GM23338 (cell line): ENCODE data around the gene SPATS2. TPM values are rescaled to one million over a fixed set of nuclear protein-coding genes. Genes with fewer than 3 reads are reported as not detected.

Source experiments
- ATAC-seq: fragments of 200-7000 bp; cut with Tn5 transposase; 3 replicates; pipeline ENCODE4 v1.9.1; 2020
- DNase-seq: peaks from one replicate; pipeline ENCODE4 v3.0.0-alpha.2; 2015; ENCODE audit warnings: low spot score
- H2AFZ ChIP-seq: fragments of 200-600 bp; sonication (generic); 2 replicates; pipeline ENCODE4 v1.8.0; 2016; ENCODE audit warnings: antibody characterized with exemption, mild to moderate bottlenecking, moderate library complexity
- H3F3A ChIP-seq: fragments of 200-600 bp; sonication (generic); replicated peaks from 2 replicates; pipeline ENCODE4 v1.8.0; 2017; ENCODE audit warnings: antibody characterized with exemption, mixed run types, low read depth
- H3K27ac ChIP-seq: fragments of 200-600 bp; sonication (generic); 2 replicates; pipeline ENCODE4 v1.6.1; 2016; ENCODE audit warnings: low read depth
- H3K27me3 ChIP-seq: fragments of 200-600 bp; sonication (generic); 2 replicates; pipeline ENCODE4 v1.8.0; 2016; ENCODE audit warnings: mild to moderate bottlenecking, mixed run types, moderate library complexity; ENCODE audit not compliant: insufficient read depth
- H3K36me3 ChIP-seq: fragments of 200-600 bp; sonication (generic); 2 replicates; pipeline ENCODE4 v1.8.0; 2016; ENCODE audit warnings: mild to moderate bottlenecking; ENCODE audit not compliant: insufficient read depth
- H3K4me1 ChIP-seq: fragments of 200-600 bp; sonication (generic); 2 replicates; pipeline ENCODE4 v1.8.0; 2016; ENCODE audit warnings: mild to moderate bottlenecking, moderate library complexity; ENCODE audit not compliant: insufficient read depth
- H3K4me2 ChIP-seq: fragments of 200-600 bp; sonication (generic); 2 replicates; pipeline ENCODE4 v1.7.1; 2017; ENCODE audit warnings: mixed run types
- H3K4me3 ChIP-seq: fragments of 200-600 bp; sonication (generic); 2 replicates; pipeline ENCODE4 v1.6.1; 2016; ENCODE audit warnings: mixed run types
- H3K79me2 ChIP-seq: fragments of 200-600 bp; sonication (generic); replicated peaks from 2 replicates; pipeline ENCODE4 v1.8.0; 2017; ENCODE audit warnings: mild to moderate bottlenecking; ENCODE audit not compliant: insufficient read depth
- H3K9me2 ChIP-seq: fragments of 200-600 bp; sonication (generic); 2 replicates; pipeline ENCODE4 v1.8.0; 2017; ENCODE audit not compliant: insufficient read depth
- H4K20me1 ChIP-seq: fragments of 200-600 bp; sonication (generic); replicated peaks from 2 replicates; pipeline ENCODE4 v1.8.0; 2017; ENCODE audit warnings: mild to moderate bottlenecking; ENCODE audit not compliant: insufficient read depth
- H3K27ac Mint-ChIP-seq: 2 replicates; pipeline ENCODE4 v1.8.0; 2020; ENCODE audit warnings: inconsistent platforms, mild to moderate bottlenecking, moderate library complexity, mixed read lengths
- H3K27me3 Mint-ChIP-seq: 3 replicates; pipeline ENCODE4 v1.8.0; 2022; ENCODE audit warnings: low read depth, mild to moderate bottlenecking, moderate library complexity, mixed read lengths, inconsistent platforms; ENCODE audit not compliant: insufficient read depth, poor library complexity
- H3K36me3 Mint-ChIP-seq: 3 replicates; pipeline ENCODE4 v1.8.0; 2021; ENCODE audit warnings: low read depth, mild to moderate bottlenecking, inconsistent platforms, moderate library complexity, mixed read lengths
- H3K4me1 Mint-ChIP-seq: 3 replicates; pipeline ENCODE4 v1.8.0; 2020; ENCODE audit warnings: mild to moderate bottlenecking, inconsistent platforms, mixed read lengths
- H3K4me3 Mint-ChIP-seq: 3 replicates; pipeline ENCODE4 v1.8.0; 2021; ENCODE audit warnings: moderate library complexity, mild to moderate bottlenecking, inconsistent platforms, mixed read lengths
- H3K9me3 Mint-ChIP-seq: 3 replicates; pipeline ENCODE4 v1.8.0; 2020; ENCODE audit warnings: moderate library complexity, mild to moderate bottlenecking, inconsistent platforms, mixed read lengths
- CREB1 ChIP-seq: fragments of 250-450 bp; sonication (Bioruptor Pico); IDR thresholded peaks from 2 replicates; pipeline ENCODE4 v1.5.0; 2020; ENCODE audit warnings: low read depth, mild to moderate bottlenecking, moderate library complexity
- CTCF ChIP-seq, 2 experiments: fragments of 200-600 bp in 1 of 2; sonication (generic) in 1 of 2; conservative IDR thresholded peaks; 2 replicates each; pipeline versions ENCODE4 v1.5.1 to v1.6.1; 2016 to 2017; ENCODE audit warnings: antibody characterized with exemption in 2 of 2, low read depth in 2 of 2, mild to moderate bottlenecking in 2 of 2, moderate library complexity in 1 of 2
- EZH2 ChIP-seq: fragments of 200-600 bp; sonication (generic); IDR thresholded peaks from one replicate; pipeline ENCODE4 v1.8.0; 2017; ENCODE audit warnings: antibody characterized with exemption, mild to moderate bottlenecking, low read depth; ENCODE audit not compliant: unreplicated experiment
- EZH2phosphoT487 ChIP-seq: fragments of 200-600 bp; sonication (generic); IDR thresholded peaks from one replicate; pipeline ENCODE4 v1.8.1; 2018; ENCODE audit warnings: antibody characterized with exemption; ENCODE audit not compliant: unreplicated experiment
- JUNB ChIP-seq: IDR thresholded peaks from one replicate; pipeline ENCODE4 v1.6.1; 2016; ENCODE audit warnings: antibody characterized with exemption; ENCODE audit not compliant: unreplicated experiment
- NANOG ChIP-seq: IDR thresholded peaks from 2 replicates; pipeline ENCODE4 v1.6.1; 2016; ENCODE audit warnings: antibody characterized with exemption, borderline replicate concordance
- POLR2AphosphoS5 ChIP-seq: IDR thresholded peaks from 2 replicates; pipeline ENCODE4 v1.6.1; 2016; ENCODE audit warnings: antibody characterized with exemption, low read depth
- STAT1 ChIP-seq: IDR thresholded peaks from one replicate; pipeline ENCODE4 v1.6.1; 2016; ENCODE audit warnings: antibody characterized with exemption; ENCODE audit not compliant: unreplicated experiment
- ZNF114 ChIP-seq: fragments of 250-450 bp; sonication (Bioruptor Pico); IDR thresholded peaks from 2 replicates; pipeline ENCODE4 v1.5.0; 2020; ENCODE audit warnings: mild to moderate bottlenecking, moderate library complexity
- ZNF331 ChIP-seq: fragments of 250-450 bp; sonication (Bioruptor Pico); IDR thresholded peaks from 2 replicates; pipeline ENCODE4 v1.5.0; 2020; ENCODE audit warnings: low read depth, mild to moderate bottlenecking, moderate library complexity
- polyA plus RNA-seq: library from polyadenylated mRNA; unstranded; fragments of >200 nt; fragmentation: Nextera tagmentation; extraction: Ambion mirVana; gene quantifications from 2 replicates; pipeline ENCODE4 v1.2.1, GENCODE V29; 2016
- total RNA-seq: library from RNA; depleted of rRNA; stranded (reverse); fragments of >200 nt; shearing (Covaris generic); gene quantifications from 2 replicates; pipeline ENCODE4 v1.2.3, GENCODE V29; 2014
- TF ChIP-seq, protein P1 (sequence below): IDR thresholded peaks from one replicate; pipeline ENCODE4 v1.6.1; 2018; ENCODE audit warnings: antibody characterized with exemption; ENCODE audit not compliant: unreplicated experiment

SPATS2 gene
- total and polyA plus RNA-seq, 2 experiments from 2014 or later = 20.6 to 61.0 TPM

DNA sequence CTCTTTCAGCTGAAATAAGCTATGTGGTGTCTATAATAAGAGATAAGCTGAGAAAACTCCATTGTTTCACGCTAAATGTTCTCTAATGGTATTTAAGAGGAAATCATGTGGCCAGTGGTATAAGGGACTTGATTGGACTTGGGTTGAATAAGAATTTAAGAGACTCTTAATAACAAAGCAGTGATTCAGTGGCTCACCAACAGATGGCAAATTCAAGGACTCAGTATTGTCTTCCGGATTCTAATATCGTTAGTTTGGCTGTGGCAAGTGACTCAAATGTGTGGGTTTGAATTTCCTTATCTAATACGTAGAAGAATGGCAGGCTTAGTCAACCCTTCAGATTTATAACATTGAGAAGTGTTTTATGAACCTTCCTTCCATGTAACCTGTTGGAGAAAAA is 122.5 kb downstream of the SPATS2 start:
- no peak for TF ChIP-seq ZNF331 (CRISPR knock-in tag)
- TF ChIP-seq NANOG = no peak
- no peak for TF ChIP-seq ZNF114 (CRISPR knock-in tag)
- TF ChIP-seq EZH2phosphoT487 = no peak
- no peak for TF ChIP-seq STAT1
- no peak for TF ChIP-seq EZH2
- TF ChIP-seq JUNB = no peak
- TF ChIP-seq POLR2AphosphoS5 = no peak
- TF ChIP-seq CREB1 (CRISPR knock-in tag) = no peak
- no peak for TF ChIP-seq CTCF (conservative IDR thresholded peaks at IDR 0.05; ENCODE audit: low read depth in 2 of 2)
- Histone ChIP-seq H3K9me2 (no peaks in the 10 kb centered on the region), H2AFZ (no peak overlapping the region), H3K4me1 (peaks cover 15% of the 10 kb centered on the region), H3F3A (no peaks in the 10 kb centered on the region), H3K4me2 (peak overlapping the region; percentile 3; the same call in 1 of the 2 replicates), H4K20me1 (no peaks in the 10 kb centered on the region), H3K4me3 (no peak overlapping the region), H3K27me3 (no peaks in the 10 kb centered on the region), H3K36me3 (no peaks in the 10 kb centered on the region), H3K27ac (peak overlapping the region; percentile 23), H3K79me2 (no peaks in the 10 kb centered on the region)
- Mint-ChIP-seq H3K4me3 (peak overlapping the region; percentile 11; the same call in 1 of the 3 replicates), H3K9me3 (no peaks in the 10 kb centered on the region), H3K4me1 (peaks cover 25% of the 10 kb centered on the region), H3K27me3 (peaks cover 8% of the 10 kb centered on the region), H3K36me3 (peaks cover 9% of the 10 kb centered on the region; the same call in 1 of the 3 replicates), H3K27ac (peak overlapping the region; percentile 73; the same call in 1 of the 2 replicates)
- ATAC-seq = peak; percentile 61
- peak; percentile 67 for DNase-seq

GRCh38 chr12:49491823-49492222 is 124.6 kb downstream of the SPATS2 start:
- Histone ChIP-seq H2AFZ (no peak overlapping the region), H4K20me1 (no peaks in the 10 kb centered on the region), H3K9me2 (no peaks in the 10 kb centered on the region), H3F3A (peaks cover 2% of the 10 kb centered on the region; the same call in 1 of the 2 replicates), H3K36me3 (peaks cover 2% of the 10 kb centered on the region; the same call in 1 of the 2 replicates), H3K27me3 (no peaks in the 10 kb centered on the region), H3K79me2 (no peaks in the 10 kb centered on the region), H3K4me3 (no peak overlapping the region), H3K27ac (no peak overlapping the region), H3K4me1 (peaks cover 13% of the 10 kb centered on the region), H3K4me2 (no peak overlapping the region)
- DNase-seq = no peak
- Mint-ChIP-seq H3K27ac (no peak overlapping the region), H3K9me3 (no peaks in the 10 kb centered on the region), H3K4me3 (no peak overlapping the region), H3K27me3 (peaks cover 3% of the 10 kb centered on the region), H3K4me1 (peaks cover 18% of the 10 kb centered on the region), H3K36me3 (peaks cover 4% of the 10 kb centered on the region; the same call in 1 of the 3 replicates)
- no peak for ATAC-seq
- no peak for TF ChIP-seq ZNF114 (CRISPR knock-in tag)
- TF ChIP-seq STAT1 = no peak
- TF ChIP-seq EZH2 = no peak
- TF ChIP-seq POLR2AphosphoS5 = no peak
- no peak for TF ChIP-seq EZH2phosphoT487
- TF ChIP-seq, protein P1, sequence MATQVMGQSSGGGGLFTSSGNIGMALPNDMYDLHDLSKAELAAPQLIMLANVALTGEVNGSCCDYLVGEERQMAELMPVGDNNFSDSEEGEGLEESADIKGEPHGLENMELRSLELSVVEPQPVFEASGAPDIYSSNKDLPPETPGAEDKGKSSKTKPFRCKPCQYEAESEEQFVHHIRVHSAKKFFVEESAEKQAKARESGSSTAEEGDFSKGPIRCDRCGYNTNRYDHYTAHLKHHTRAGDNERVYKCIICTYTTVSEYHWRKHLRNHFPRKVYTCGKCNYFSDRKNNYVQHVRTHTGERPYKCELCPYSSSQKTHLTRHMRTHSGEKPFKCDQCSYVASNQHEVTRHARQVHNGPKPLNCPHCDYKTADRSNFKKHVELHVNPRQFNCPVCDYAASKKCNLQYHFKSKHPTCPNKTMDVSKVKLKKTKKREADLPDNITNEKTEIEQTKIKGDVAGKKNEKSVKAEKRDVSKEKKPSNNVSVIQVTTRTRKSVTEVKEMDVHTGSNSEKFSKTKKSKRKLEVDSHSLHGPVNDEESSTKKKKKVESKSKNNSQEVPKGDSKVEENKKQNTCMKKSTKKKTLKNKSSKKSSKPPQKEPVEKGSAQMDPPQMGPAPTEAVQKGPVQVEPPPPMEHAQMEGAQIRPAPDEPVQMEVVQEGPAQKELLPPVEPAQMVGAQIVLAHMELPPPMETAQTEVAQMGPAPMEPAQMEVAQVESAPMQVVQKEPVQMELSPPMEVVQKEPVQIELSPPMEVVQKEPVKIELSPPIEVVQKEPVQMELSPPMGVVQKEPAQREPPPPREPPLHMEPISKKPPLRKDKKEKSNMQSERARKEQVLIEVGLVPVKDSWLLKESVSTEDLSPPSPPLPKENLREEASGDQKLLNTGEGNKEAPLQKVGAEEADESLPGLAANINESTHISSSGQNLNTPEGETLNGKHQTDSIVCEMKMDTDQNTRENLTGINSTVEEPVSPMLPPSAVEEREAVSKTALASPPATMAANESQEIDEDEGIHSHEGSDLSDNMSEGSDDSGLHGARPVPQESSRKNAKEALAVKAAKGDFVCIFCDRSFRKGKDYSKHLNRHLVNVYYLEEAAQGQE = no peak
- TF ChIP-seq CREB1 (CRISPR knock-in tag) = no peak
- TF ChIP-seq CTCF (conservative IDR thresholded peaks at IDR 0.05; ENCODE audit: low read depth in 2 of 2) = no peak
